ENCODE data around the gene CDK15.
"Not testable (repeated sequence)": the region's sequence is repeated elsewhere in the genome, so short reads cannot be mapped to it uniquely, and the experiment has no call there.

Gene CDK15

DNA sequence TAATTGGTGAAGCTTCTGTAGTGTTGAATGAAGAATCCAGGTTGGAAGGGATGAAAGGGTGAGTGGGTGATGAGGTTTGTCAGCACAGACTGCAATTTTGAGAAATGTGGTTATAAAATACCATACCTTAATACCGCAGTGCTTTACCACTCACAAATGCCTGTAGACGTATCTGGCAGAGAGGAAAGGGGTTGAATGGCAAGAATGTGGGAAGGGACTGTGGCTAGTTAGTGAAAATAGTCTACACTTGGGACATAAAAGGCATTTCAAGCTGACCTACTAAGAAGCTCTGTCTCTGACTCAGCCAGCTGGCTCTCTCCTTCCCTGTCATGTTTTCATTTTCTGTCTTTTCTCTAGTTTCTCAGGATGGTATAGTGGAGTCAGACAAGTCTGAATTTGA lies 25.1 kb downstream of the CDK15 start:
- no peak for DNase-seq

DNA sequence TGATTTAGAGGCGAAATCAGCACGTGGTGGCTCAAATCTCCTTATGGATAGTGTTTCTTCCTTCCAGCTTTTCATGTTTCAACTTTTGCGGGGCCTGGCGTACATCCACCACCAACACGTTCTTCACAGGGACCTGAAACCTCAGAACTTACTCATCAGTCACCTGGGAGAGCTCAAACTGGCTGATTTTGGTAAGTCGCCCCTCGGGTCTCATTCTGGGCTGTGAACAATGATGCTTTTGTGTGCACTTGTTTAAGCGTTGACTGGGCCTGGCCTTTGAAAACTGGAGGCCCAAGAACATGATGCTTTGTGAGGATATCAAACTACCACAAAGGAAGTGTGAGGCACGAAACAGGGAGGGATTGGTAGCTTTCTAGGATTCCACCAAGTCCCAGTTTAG lies 27.4 kb downstream of the CDK15 start:
- DNase-seq, result no peak

DNA sequence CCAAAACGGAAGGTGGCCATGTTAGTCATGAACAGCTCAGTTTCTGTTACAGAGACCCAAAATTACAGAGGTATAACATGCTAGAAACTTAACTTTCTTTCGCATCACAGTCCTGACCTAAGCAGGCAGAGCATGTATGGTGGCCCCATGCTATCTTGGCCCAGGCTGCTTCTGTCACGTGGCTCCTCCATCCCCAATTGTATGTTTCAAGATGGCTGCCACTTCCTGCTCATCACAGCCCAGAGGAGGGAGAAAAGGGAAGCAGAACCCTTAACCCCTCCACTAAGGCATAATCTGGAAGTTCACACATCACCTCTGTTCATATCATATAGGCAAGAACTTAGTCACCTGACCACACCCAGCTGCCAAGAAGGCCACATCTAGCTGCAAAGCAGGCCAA lies 28.7 kb downstream of the CDK15 start:
- no peak for DNase-seq

DNA sequence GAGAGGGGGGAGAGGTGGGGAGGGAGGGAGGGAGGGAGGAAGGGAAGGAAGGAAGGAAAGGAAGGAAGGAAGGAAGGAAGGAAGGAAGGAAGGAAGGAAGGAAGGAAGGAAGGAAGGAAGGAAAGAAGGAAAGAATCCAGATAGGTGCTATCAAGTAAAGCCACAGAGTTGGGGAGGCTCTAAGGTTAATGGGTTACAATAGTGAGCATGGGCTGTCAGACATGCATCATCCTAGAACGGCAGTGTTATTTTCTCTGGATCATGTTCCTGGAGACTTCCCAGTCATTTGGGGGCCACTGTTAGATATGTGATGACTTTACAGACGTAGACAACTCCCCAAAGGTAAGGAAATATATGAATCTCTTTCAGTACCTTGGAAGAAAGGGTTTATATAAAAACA lies 31.1 kb downstream of the CDK15 start:
- no peak for DNase-seq

DNA sequence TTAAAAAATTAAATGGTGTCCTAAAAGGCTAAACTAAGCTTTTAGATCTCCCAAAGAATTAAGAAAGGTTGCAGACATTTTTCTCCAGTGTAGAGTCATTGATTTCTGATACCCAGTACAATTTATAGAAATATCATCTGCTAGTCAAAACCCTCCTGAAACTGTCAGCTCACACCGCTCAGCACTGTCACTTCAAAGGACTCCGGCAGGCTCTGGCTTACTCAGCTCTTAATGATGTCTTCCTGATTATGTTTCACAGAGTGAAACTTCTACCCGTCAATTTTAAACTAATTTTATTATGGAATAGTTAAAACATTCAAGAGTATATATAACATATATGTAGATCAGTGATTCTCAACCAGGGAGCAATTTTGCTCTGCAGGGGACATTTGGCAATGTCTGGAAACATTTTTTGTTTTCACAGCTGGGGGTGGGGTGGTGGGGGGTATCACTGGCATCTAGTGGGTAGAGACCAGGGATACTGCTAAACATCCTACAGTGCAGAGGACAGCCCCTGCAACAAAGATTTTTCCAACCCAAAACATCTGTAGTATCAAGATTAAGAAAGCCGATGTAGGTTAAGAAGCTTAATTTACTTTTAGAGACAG lies 31.6 kb downstream of the CDK15 start:
- DNase-seq, result no peak

DNA sequence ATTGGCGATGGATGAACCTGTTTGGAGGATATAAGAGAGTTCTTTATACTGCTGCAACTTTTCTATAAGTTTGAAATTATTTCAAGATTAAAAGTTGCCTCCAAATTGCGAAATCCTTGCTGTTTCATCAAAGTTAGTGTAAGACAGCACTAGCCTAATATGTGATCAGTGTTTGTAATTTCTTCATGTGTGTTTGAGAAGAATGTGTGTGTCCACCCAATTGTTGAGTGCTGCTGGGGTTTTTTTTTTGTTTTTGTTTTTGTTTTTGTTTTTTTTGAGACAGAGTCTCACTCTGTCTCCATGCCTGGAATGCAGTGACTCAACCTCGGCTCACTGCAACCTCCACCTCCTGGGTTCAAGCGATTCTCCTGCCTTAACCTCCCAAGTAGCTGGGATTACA lies 33.4 kb downstream of the CDK15 start:
- no peak for DNase-seq

DNA sequence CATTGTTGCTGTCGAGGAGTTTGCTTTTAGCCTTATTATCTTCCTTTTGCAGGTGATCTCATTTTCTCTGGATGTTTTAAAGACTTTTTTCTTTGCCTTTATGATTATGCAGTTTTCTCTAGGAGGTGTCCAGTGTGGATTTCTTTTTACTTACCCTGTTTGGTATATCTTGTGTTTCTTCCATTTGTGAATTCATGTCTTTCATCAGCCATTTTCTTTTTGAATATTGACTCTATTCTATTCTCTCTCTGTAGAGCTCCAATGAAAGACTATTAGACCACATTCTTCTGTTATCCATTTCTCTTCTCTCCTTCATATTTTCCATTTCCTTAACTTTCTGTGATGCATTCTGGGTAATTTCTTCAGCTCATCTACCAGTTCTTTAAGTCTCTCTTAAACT lies 34.4 kb downstream of the CDK15 start:
- no peak for DNase-seq

DNA sequence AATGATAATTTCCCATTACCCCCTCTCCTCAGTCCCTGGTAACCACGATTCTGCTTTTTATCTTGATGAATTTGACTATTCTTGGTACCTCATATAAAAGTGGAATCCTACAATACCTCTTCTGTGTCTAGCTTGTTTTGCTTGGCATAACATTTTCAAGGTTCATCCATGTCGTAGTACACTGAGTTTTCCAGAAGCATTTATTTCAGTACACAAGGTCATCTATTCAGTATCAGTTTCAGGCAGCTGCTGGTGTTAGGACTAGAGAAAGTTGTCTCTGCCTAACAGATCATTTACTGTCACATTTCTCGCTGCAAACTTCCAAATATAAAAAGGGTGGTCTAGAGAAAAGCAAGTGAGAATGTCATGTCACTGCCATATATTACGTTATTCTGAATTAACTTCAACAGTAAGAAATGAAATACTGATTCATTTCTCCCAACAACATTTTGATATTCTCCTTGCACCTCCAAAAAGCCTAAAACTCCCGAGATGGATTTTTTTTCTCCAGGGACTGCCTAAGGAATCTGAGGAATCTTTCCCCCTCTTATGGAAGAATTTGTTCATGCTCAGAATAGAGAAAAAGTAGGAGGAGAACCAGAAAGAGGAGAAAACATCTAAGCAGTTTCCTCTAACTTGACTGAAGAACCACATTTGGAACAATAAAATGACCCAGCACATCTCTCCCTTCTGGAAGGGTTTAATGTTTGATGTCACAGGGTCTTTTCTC lies 36.0 kb downstream of the CDK15 start:
- no peak for DNase-seq

DNA sequence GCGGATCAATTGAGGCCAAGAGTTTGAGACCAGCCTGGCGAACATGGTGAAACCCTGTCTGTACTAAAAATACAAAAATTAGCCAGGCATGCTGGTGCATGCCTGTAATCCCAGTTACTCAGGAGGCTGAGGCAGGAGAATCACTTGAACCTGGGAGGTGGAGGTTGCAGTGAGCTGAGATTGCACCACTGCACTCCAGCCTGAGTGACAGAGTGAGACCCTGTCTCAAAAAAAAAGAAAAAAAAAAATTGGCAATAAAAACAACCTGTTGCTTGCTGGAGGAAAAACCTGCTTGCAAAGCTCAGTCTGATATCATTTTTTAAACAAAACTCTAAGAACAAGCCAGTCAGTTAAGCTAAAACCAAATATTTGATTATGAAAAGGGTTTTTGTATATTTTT lies 38.6 kb downstream of the CDK15 start:
- DNase-seq, result not testable (repeated sequence)

DNA sequence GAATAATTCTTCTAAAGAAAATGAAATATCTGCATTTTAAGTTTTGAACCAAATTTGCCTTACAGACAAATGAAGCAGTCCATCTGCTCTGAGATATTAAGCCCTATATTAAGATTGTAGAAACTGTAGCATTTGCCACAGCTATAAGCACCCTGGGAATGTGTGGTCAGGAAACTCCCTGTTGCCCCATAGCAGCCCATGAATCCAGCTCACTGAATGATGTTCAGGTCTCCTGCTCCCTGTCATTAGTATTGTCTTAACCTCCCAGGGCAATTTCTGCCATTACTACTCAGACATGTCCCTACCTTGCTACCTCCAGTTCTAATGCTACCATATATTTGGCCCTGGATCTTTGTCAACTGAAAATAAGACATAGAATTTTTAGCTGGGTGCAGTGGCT lies 41.1 kb downstream of the CDK15 start:
- DNase-seq, result no peak

DNA sequence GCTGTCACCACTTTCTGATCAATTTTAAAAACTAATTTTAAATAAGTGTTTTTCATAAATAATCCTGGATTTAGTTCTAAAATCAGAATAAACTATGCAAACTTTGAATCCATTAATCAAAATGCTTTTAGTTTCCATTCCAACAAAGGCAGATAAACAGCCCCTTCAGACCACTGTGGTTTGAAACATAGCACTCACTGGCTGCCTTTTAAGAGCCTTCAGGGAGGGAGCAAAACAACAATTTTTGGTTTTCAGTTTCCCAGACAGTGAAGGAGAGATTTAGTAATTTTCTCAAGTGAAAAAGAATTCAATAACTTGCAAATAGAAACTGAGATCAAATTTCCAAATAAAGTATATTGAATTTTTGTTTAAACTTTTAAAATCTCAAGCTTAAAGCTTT lies 46.1 kb downstream of the CDK15 start:
- no peak for DNase-seq

DNA sequence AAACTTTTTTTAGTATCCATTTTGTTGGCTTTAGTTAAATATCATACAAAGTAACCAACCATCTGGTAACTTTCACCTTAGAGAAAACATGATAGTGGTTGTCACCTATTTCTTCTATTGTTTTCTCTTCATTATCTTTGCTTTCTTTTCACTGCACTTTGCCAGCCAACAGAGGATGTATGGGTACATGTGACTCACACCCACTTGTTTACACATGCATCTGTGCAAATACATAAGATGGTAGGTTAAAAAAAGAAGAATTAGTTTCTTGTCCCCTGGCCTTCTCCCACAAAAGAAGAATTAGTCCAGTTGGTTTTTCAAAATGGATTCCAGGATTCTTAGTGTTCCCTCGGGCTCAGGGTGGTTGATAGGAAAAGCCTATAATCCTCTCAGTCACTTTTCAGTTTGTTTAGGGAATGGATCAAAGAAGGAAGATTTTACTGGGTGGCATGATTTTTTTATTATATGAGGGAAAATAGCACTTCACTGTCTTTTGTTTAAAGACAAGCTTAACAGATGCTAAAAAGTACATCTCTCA lies 46.6 kb downstream of the CDK15 start:
- no peak for DNase-seq

DNA sequence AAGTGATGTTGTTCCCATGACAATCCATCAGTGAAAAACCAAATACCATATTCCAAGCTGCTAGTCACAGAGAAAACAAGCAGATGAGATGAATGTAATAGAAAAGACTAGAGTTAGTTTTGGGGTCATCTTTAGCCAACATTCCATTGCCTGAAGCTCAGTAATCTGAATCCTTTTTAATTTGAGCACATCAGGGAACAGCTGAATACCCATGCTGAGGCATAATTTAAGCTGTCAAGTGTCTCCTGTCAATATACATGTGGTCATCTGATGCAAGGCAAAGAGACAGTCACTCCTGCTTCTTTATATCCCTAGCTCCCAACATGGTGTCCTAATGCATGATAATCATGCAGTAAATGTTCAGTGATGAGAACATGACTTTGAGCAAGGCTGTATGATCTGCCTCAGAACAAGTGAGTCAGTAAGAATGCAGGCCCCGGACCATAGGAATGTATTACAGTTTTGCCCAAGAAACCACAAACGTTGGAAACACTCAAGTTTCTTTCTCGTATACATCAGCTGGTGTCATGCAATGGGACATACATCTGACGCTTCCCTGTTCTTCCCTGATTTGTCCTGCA lies 48.0 kb downstream of the CDK15 start:
- no peak for DNase-seq

DNA sequence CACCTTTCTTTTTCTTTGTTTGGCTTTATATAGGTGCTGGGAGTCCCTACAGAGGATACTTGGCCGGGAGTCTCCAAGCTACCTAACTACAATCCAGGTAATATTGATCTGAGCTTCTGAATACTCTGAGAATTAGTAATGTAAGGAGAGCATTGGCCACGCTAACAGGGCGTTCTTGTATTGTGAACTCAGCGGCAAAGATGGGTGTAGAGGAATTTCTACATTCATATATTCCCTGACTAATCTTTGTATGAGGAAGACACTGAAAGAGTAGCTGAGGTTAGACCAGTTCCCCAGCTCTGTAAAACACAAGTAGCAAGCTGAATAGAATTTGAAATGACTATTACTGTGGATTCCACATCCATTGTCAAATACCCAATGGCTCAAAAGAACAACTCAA lies 48.5 kb downstream of the CDK15 start:
- no peak for DNase-seq

DNA sequence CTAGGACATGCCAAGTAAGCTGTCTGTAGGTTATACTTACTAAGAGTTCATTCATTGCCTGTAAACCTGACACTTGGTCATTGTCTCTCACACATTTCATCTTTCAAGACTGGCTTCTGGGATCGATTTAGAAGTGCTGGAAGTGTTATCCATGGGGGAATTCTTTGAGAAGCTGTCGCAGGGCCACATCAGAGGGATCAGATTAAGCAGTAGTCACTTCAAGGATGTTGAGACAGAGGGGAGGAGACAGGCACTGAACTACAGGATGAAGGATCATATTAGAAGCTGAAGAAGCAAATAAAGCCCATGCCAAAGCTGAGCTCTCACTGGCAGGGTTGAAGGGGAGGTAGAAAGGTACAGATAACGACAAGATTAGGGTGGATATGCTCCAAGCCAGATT lies 49.0 kb downstream of the CDK15 start:
- no peak for DNase-seq

DNA sequence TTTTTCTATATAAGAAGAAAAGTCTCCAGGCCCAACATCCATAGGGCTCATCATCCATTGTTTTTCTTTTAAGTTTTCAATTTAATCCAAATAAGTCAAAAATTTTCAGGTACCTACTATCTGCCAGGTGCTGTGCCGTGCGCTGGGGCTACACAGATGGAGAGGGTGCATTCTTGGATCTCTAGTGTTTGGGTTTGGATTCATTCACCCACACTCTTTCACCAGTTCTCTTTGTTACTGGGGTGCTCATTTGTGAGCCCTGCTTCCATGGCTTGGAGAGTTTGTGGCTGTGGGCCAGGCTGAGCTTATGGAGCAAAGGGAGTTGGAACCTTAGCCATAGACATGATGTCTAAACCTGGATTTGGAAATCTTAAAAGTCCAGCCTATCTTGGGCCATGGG lies 51.0 kb downstream of the CDK15 start:
- no peak for DNase-seq

DNA sequence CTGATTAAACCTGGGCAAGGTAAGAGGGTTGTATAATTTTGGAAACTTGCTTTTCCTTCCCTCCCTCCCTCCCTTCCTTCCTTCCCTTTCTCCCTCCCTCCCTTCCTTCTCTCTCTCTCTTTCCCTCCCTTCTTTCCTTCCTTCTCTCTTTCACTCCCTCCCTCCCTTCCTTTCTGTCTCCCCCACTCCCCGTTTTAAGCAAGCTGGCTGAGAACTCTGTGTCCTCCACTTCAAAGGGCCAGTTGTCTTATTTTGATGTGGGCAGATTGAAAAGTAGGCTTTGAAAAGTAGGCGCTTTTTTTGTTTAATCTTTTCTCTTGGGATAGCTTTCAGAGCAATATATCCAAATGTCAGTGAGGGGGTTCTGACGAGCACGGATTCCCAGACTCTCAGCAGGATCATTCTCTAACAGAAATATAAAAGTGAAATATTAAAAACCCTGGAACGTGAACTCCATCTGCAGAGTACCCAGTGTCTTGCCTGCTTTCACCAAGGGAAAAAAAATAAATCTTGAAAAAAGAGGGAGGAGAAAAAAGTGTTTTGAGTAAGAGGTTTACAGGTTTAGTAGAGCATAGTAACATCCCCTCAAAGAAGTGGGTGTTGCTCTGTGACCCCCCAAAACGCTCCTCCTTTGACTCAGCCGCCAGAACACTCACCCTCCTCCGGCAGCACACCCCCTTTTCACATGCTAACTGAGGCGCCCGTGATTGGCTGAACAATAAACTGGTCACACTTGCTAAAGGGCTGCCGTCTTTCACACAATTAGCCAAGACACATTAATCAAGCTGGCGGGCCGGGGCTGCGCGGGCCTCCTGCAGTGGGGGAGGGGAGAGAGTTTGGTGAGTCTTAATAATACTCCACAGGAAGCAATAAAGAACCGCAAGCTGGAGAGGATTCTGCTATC lies 52.2 kb downstream of the CDK15 start:
- no peak for DNase-seq

DNA sequence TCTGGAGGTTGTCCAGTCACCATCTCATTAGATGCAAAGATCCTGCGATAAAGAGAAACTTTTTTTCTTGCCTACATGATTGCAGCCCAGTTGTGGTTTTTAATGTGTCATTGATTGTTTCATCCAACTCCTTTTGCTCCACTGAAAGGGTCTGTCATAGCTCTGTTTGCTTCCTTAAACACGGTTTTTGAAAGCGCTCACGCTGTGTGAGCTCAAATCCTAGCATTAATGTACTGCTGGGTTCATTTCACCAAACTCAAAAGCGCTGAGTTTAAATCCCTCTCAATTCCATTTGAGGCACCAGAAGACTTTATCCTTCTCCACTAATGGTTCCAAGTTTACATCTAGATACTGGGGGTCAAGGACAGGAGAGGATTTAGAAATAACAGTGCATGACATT lies 53.6 kb downstream of the CDK15 start:
- no peak for DNase-seq

DNA sequence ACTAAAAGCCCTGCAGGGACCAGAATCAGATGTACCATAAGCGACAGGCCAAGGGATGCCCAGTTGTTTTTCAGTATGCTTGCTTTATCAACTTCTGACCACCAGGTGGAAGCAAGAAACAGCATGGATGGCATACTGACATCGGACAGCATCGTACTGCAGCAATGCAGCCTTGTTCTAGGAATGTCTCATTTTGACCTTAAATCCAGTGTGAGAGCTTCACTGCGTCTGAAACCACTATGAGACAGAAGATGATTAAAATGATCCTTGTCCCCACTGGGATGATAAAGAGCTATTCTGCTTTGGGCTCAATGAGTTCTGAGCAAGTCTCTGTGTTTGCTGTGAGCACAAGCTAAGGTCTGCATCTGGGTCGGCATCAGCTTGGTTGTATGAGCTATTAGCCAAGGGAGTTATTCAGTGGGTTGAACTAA lies 54.3 kb downstream of the CDK15 start:
- DNase-seq, result peak; percentile 44 to 72

DNA sequence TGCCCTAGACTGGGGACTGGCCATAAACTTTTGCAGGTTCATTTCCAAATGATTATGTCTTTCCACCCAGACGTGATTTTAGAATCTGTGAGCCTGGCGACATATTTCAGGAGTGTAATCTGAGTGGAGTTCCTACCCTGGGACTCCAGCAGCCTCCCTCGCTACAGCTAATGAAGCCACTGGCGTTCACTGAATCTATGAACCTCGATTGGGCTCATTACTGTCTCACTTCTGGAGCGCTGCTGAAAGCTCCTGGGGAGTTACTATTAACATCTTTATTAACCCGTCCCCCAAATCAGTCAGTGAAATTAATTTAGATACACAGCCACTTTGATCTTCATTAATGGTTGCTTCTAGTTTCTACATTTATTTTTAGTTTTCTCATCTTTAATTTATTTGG lies 56.5 kb downstream of the CDK15 start:
- DNase-seq, result no peak

DNA sequence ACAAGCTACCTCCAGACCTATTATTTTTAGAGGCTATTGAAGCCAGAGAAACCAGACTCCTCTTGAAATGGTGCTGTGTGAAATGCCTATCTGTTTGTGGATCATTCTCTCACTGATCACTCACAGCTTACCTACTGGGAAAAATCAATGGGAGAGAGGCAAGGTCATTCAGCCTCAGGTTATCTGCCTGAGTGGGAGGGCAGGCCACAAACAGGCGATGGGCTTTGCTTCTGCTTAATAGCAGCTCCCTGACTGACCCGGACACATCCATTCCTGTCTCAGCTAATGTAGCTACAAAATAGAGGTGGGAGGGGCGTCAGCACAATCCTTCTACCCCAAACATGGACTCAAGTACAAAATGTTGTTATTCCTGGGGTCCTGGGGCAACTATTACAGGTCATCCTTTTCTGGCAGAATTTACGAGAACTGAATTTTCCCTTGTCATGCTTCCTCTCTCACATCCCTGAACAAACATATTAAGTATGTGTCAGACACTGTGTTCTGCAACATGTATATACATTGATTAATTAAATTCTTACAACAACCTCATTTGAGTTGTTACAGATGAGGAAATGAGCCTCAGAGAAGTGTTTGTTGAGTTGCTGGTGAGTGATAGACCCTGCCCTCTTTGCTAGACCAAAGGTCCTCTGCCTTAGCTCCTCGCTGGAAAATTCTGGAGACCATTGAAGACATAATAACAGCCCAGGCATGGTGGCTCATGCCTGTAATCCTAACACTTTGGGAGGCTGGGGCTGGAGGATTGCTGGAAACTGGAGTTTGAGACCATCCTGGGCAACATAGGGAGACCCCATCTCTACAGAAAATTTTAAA lies 60.5 kb downstream of the CDK15 start:
- DNase-seq, result no peak

DNA sequence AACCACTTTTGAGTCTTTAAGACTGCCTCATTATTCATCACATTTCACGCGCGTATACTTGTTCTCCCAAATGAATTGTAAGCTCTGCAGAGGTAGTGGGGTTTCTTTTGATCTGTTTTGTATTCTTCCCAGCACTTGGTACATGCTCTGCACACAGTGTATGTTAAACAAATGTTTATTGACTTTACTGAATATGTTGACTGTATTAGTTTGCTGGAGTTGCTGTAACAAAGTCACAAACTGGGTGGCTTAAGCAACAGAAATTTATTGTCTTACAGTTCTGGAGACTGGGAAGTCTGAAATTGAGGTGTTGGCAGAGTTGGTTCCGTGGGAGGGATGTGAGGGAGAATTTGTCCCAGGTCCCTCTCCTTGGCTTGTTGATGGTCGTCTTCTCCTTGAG lies 65.1 kb downstream of the CDK15 start:
- DNase-seq, result no peak
